Activated CD4-positive, alpha-beta T cell treated with anti-CD3 and anti-CD28 coated beads for 36 hours (primary cell): ENCODE measurements around the gene RALGDS. TPM values are rescaled to one million over a fixed set of nuclear protein-coding genes. Genes with fewer than 3 reads are reported as not detected.
A peak's percentile ranks its signal among the peaks of the same experiment; 100 is the strongest.
"Not testable (repeated sequence)": the region's sequence is repeated elsewhere in the genome, so short reads cannot be mapped to it uniquely, and the experiment has no call there.

Source experiments
- ATAC-seq: fragments of 200-7000 bp; cut with Tn5 transposase; one replicate; pipeline ENCODE4 v1.10.0; 2021; ENCODE audit warnings: mild to moderate bottlenecking, moderate library complexity
- CTCF ChIA-PET: fragments of 350-600 bp; sonication (Branson Sonifier 250); formaldehyde crosslinking; loops from one replicate; lab custom pipeline; 2021; ENCODE audit warnings: antibody characterized with exemption; lab: Charles Lee
- POLR2A ChIA-PET: fragments of 350-600 bp; sonication (Branson Sonifier 250); formaldehyde crosslinking; loops from one replicate; lab custom pipeline; 2021; ENCODE audit warnings: antibody characterized with exemption, inconsistent platforms; lab: Charles Lee
- DNase-seq: peaks from one replicate; pipeline ENCODE4 v3.0.0-alpha.2; 2020
- H3K27ac Mint-ChIP-seq: one replicate; pipeline ENCODE4 v1.8.0; 2021; ENCODE audit warnings: mixed read lengths
- H3K27me3 Mint-ChIP-seq: one replicate; pipeline ENCODE4 v1.8.0; 2021; ENCODE audit warnings: mixed read lengths
- H3K36me3 Mint-ChIP-seq: one replicate; pipeline ENCODE4 v1.8.0; 2021; ENCODE audit warnings: low read depth, mixed read lengths
- H3K4me1 Mint-ChIP-seq: one replicate; pipeline ENCODE4 v1.8.0; 2021; ENCODE audit warnings: mixed read lengths
- H3K4me3 Mint-ChIP-seq: one replicate; pipeline ENCODE4 v1.8.0; 2021; ENCODE audit warnings: mild to moderate bottlenecking, moderate library complexity, mixed read lengths
- H3K9me3 Mint-ChIP-seq: one replicate; pipeline ENCODE4 v1.8.0; 2021; ENCODE audit warnings: low read depth, mixed read lengths
- intact Hi-C, 2 experiments: fragments of 100-400 bp; cut with DNase I in 1 of 2; cut with micrococcal nuclease in 1 of 2; formaldehyde crosslinking; loops; one replicate each; pipeline versions ENCODE4 v1.14.2 to v1.15.1; 2022 to 2024; cut with DNase I, micrococcal nuclease
- total RNA-seq, 2 experiments: library from RNA; stranded (reverse); gene quantifications; one replicate each; pipeline ENCODE4 v1.2.3, GENCODE V29; 2021

The RALGDS gene
- total RNA-seq, 2 experiments from 2014 or later = 65.1 to 78.6 TPM

- H3K9me3 Mint-ChIP-seq, intact Hi-C loops, CTCF ChIA-PET, H3K27me3 Mint-ChIP-seq, DNase-seq, H3K4me3 Mint-ChIP-seq, H3K36me3 Mint-ChIP-seq, H3K4me1 Mint-ChIP-seq, H3K27ac Mint-ChIP-seq, POLR2A ChIA-PET: not testable (repeated sequence)
- peak; percentile 9 for ATAC-seq
Observed at GRCh38 chr9:133070500-133070961, 50.5 kb downstream of the RALGDS start.

GRCh38 chr9:133068431-133068830 is 52.6 kb downstream of the RALGDS start:
- intact Hi-C loops = loop anchor here in 1 of 2 experiments (2.0 kb wide), 1 partner anchor 18 kb away; no protein-coding TSS in a partner anchor
- H3K27me3 Mint-ChIP-seq, CTCF ChIA-PET, H3K9me3 Mint-ChIP-seq, H3K36me3 Mint-ChIP-seq, POLR2A ChIA-PET, DNase-seq, H3K4me1 Mint-ChIP-seq, H3K27ac Mint-ChIP-seq, H3K4me3 Mint-ChIP-seq, ATAC-seq: not testable (repeated sequence)

DNA sequence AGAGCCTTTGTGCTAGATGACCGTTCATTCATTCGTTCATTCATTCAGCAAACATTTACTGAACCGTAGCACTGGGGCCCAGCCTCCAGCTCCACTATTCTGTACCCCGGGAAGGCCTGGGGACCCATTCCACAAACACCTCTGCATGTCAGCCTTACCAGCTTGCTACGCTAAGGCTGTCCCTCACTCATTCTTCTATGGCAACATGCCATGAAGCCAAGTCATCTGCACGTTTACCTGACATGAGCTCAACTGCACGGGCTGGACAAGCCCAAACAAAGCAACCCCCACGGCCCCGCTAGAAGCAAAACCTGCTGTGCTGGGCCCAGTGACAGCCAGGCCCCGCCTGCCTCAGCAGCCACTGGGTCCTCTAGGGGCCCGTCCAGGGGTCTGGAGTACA is 53.2 kb downstream of the RALGDS start:
- ChIA-PET CTCF (no interaction called here), POLR2A (no interaction called here)
- H3K27me3 Mint-ChIP-seq = no peaks in the 10 kb centered on the region
- H3K9me3 Mint-ChIP-seq = no peaks in the 10 kb centered on the region
- no peak overlapping the region for H3K4me3 Mint-ChIP-seq
- no peaks in the 10 kb centered on the region for H3K4me1 Mint-ChIP-seq
- ATAC-seq (no peak), DNase-seq (no peak)
- intact Hi-C loops = loop anchor here in 1 of 2 experiments (2.0 kb wide), 1 partner anchor 19 kb away; no protein-coding TSS in a partner anchor
- H3K27ac Mint-ChIP-seq = no peak overlapping the region
- H3K36me3 Mint-ChIP-seq = peaks cover 3% of the 10 kb centered on the region

- Mint-ChIP-seq H3K36me3 (peaks cover 3% of the 10 kb centered on the region), H3K4me3 (no peak overlapping the region), H3K9me3 (no peaks in the 10 kb centered on the region), H3K27ac (no peak overlapping the region), H3K27me3 (no peaks in the 10 kb centered on the region), H3K4me1 (peaks cover 2% of the 10 kb centered on the region)
- ChIA-PET POLR2A (interaction anchor here (0.7 kb wide), 1 partner anchor 133 kb away, joined by 3 read pairs; no protein-coding TSS in a partner anchor), CTCF (interaction anchor here (0.6 kb wide), 1 partner anchor 45 kb away, joined by 4 read pairs; no protein-coding TSS in a partner anchor)
- no peak for DNase-seq
- ATAC-seq = no peak
- intact Hi-C loops = no loop called here
Observed at GRCh38 chr9:133067006-133067405, 54.0 kb downstream of the RALGDS start.

GRCh38 chr9:133066181-133066983 is 54.7 kb downstream of the RALGDS start:
- ChIA-PET CTCF (interaction anchor here (0.8 kb wide), 1 partner anchor 135 kb away, joined by 3 read pairs; no protein-coding TSS in a partner anchor), POLR2A (interaction anchor here (0.7 kb wide), 1 partner anchor 134 kb away, joined by 3 read pairs; no protein-coding TSS in a partner anchor)
- no peak for ATAC-seq
- Mint-ChIP-seq H3K9me3 (no peaks in the 10 kb centered on the region), H3K27me3 (no peaks in the 10 kb centered on the region), H3K4me3 (no peak overlapping the region), H3K27ac (no peak overlapping the region), H3K36me3 (no peaks in the 10 kb centered on the region), H3K4me1 (peaks cover 2% of the 10 kb centered on the region)
- intact Hi-C loops = no loop called here
- DNase-seq = no peak

GRCh38 chr9:133065070-133065388 is 56.0 kb downstream of the RALGDS start:
- intact Hi-C loops = no loop called here
- H3K27ac Mint-ChIP-seq = no peak overlapping the region
- ATAC-seq (no peak), DNase-seq (no peak)
- no peaks in the 10 kb centered on the region for H3K36me3 Mint-ChIP-seq
- CTCF ChIA-PET = interaction anchor here (0.6 kb wide), 1 partner anchor 48 kb away, joined by 4 read pairs; no protein-coding TSS in a partner anchor
- no peaks in the 10 kb centered on the region for H3K27me3 Mint-ChIP-seq
- H3K4me3 Mint-ChIP-seq = no peak overlapping the region
- POLR2A ChIA-PET = no interaction called here
- no peaks in the 10 kb centered on the region for H3K9me3 Mint-ChIP-seq
- peaks cover 12% of the 10 kb centered on the region for H3K4me1 Mint-ChIP-seq

- POLR2A ChIA-PET = no interaction called here
- Mint-ChIP-seq H3K9me3 (no peaks in the 10 kb centered on the region), H3K4me3 (no peak overlapping the region), H3K4me1 (peaks cover 16% of the 10 kb centered on the region), H3K27ac (no peak overlapping the region), H3K36me3 (no peaks in the 10 kb centered on the region), H3K27me3 (no peaks in the 10 kb centered on the region)
- intact Hi-C loops = no loop called here
- no peak for DNase-seq
- ATAC-seq = no peak
- CTCF ChIA-PET = interaction anchor here (0.6 to 1.0 kb wide), 2 partner anchors 43 to 47 kb away, joined by 4 read pairs; no protein-coding TSS in a partner anchor
Observed at GRCh38 chr9:133064241-133065069, 56.6 kb downstream of the RALGDS start.

GRCh38 chr9:133063500-133064231 is 57.4 kb downstream of the RALGDS start:
- Mint-ChIP-seq H3K27ac (no peak overlapping the region), H3K4me3 (no peak overlapping the region), H3K4me1 (peaks cover 24% of the 10 kb centered on the region), H3K9me3 (no peaks in the 10 kb centered on the region), H3K36me3 (no peaks in the 10 kb centered on the region), H3K27me3 (no peaks in the 10 kb centered on the region)
- ATAC-seq (no peak), DNase-seq (no peak)
- POLR2A ChIA-PET = no interaction called here
- CTCF ChIA-PET = interaction anchor here (1.0 kb wide), 1 partner anchor 42 kb away, joined by 4 read pairs; no protein-coding TSS in a partner anchor
- intact Hi-C loops = no loop called here

DNA sequence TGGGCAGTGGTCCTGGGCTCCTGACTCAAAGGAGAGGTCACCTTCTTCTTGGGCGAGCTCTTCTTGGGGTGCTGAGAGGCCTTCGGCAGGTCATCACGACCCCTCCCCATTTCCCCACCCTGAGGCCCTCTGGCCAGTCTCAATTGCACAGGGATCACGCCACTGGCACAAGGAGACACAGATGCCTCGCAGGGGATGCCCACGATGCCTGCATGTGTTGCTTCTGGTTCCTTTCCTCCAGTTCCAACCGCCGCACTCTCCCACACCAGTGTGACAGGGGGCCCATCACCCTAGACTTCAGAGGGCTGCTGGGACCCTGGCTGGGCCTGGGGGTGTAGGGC is 57.9 kb downstream of the RALGDS start:
- intact Hi-C loops = no loop called here
- DNase-seq = no peak
- H3K4me1 Mint-ChIP-seq = peaks cover 30% of the 10 kb centered on the region
- no peak overlapping the region for H3K4me3 Mint-ChIP-seq
- no peaks in the 10 kb centered on the region for H3K27me3 Mint-ChIP-seq
- POLR2A ChIA-PET = no interaction called here
- no peak for ATAC-seq
- H3K9me3 Mint-ChIP-seq = no peaks in the 10 kb centered on the region
- CTCF ChIA-PET = no interaction called here
- peaks cover 1% of the 10 kb centered on the region for H3K36me3 Mint-ChIP-seq
- no peak overlapping the region for H3K27ac Mint-ChIP-seq

DNA sequence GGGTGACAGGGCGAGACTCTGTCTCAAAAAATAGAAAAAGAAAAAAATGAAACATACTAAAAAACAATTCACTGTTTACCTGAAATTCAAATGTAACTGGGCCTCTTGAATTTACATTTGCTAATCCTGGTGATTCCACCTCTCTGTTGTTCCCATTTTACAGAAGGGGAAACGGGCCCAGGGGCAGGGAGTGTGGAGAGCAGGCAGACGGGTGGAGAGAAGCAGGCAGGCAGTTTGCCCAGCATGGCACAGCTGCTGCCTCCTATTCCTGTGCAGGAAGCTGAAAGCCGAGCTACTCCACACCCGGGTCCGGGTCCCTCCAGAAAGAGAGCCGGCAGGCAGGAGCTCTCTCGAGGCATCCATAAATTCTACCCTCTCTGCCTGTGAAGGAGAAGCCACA is 58.5 kb downstream of the RALGDS start:
- H3K27me3 Mint-ChIP-seq, H3K9me3 Mint-ChIP-seq, ATAC-seq, CTCF ChIA-PET, H3K27ac Mint-ChIP-seq, DNase-seq, intact Hi-C loops, POLR2A ChIA-PET, H3K4me3 Mint-ChIP-seq, H3K36me3 Mint-ChIP-seq: not testable (repeated sequence)
- H3K4me1 Mint-ChIP-seq = peaks cover 33% of the 10 kb centered on the region

DNA sequence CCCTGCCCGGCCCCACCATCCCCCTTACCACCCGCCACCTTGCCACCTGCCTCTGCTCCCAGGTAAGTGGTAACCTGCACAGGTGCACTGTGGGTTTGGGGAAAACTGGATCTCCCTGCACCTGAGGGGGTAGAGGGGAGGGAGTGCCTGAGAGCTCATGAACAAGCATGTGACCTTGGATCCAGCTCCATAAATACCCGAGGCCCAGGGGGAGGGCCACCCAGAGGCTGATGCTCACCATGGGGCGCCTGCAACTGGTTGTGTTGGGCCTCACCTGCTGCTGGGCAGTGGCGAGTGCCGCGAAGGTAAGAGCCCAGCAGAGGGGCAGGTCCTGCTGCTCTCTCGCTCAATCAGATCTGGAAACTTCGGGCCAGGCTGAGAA is 59.3 kb downstream of the RALGDS start, which contains the start of gene CEL:
TSS of gene CEL (plus strand) at position 218 of the 382 bp plus-strand sequence. CDS start at position 240, 22 bp downstream.
- H3K9me3 Mint-ChIP-seq, CTCF ChIA-PET, intact Hi-C loops, H3K4me3 Mint-ChIP-seq, ATAC-seq, H3K36me3 Mint-ChIP-seq, H3K27ac Mint-ChIP-seq, H3K27me3 Mint-ChIP-seq, POLR2A ChIA-PET, DNase-seq: not testable (repeated sequence)
- peaks cover 38% of the 10 kb centered on the region for H3K4me1 Mint-ChIP-seq
